Type B pancreatic cell (in vitro differentiated cells): ENCODE data around the gene IBA57. TPM values are rescaled to one million over a fixed set of nuclear protein-coding genes. Genes with fewer than 3 reads are reported as not detected.

Experiments
- DNase-seq: peaks from one replicate; pipeline ENCODE4 v3.0.0; 2021; ENCODE audit warnings: mixed read lengths; ENCODE audit not compliant: unreplicated experiment; ENCODE audit errors: extremely low spot score
- H3K27ac Mint-ChIP-seq: 2 replicates; pipeline ENCODE4 v1.8.0; 2021; ENCODE audit warnings: mild to moderate bottlenecking, mixed read lengths
- H3K27me3 Mint-ChIP-seq: 2 replicates; pipeline ENCODE4 v1.8.0; 2021; ENCODE audit warnings: mixed read lengths
- H3K36me3 Mint-ChIP-seq: 2 replicates; pipeline ENCODE4 v1.8.0; 2021; ENCODE audit warnings: mixed read lengths
- H3K4me1 Mint-ChIP-seq: one replicate; pipeline ENCODE4 v1.8.0; 2021; ENCODE audit warnings: mixed read lengths; ENCODE audit not compliant: unreplicated experiment
- H3K4me3 Mint-ChIP-seq: 2 replicates; pipeline ENCODE4 v1.8.0; 2021; ENCODE audit warnings: mild to moderate bottlenecking, mixed read lengths
- H3K9me3 Mint-ChIP-seq: 2 replicates; pipeline ENCODE4 v1.8.0; 2021; ENCODE audit warnings: mixed read lengths
- CTCF ChIP-seq: fragments of 200-600 bp; sonication (generic); conservative IDR thresholded peaks from 2 replicates; pipeline ENCODE4 v1.5.0; 2021; ENCODE audit warnings: antibody characterized with exemption, mild to moderate bottlenecking
- total RNA-seq: library from RNA; stranded (reverse); gene quantifications from 2 replicates; pipeline ENCODE4 v1.2.1, GENCODE V29; 2021; ENCODE audit warnings: low replicate concordance

IBA57 gene
- total RNA-seq, 1 donor from 2014 or later = 9.5 TPM

- Mint-ChIP-seq H3K4me3 (peak overlapping the region; percentile 97), H3K36me3 (no peaks in the 10 kb centered on the region), H3K4me1 (peaks cover 9% of the 10 kb centered on the region), H3K9me3 (no peaks in the 10 kb centered on the region), H3K27ac (peak overlapping the region; percentile 99), H3K27me3 (no peaks in the 10 kb centered on the region)
- no peak for DNase-seq
- TF ChIP-seq CTCF = no peak
These were observed 838 bp upstream of the IBA57 start for GRCh38 chr1:228164561-228165371.

GRCh38 chr1:228166170-228166936, 749 bp downstream of the IBA57 start:
- Mint-ChIP-seq H3K27me3 (no peaks in the 10 kb centered on the region), H3K4me1 (peaks cover 9% of the 10 kb centered on the region), H3K4me3 (peak overlapping the region; percentile 88), H3K36me3 (no peaks in the 10 kb centered on the region), H3K9me3 (no peaks in the 10 kb centered on the region), H3K27ac (peak overlapping the region; percentile 99)
- DNase-seq = no peak
- TF ChIP-seq CTCF = no peak

- Mint-ChIP-seq H3K9me3 (no peaks in the 10 kb centered on the region), H3K4me1 (peaks cover 9% of the 10 kb centered on the region), H3K27me3 (no peaks in the 10 kb centered on the region), H3K4me3 (no peak overlapping the region), H3K36me3 (no peaks in the 10 kb centered on the region), H3K27ac (peak overlapping the region; percentile 66)
- TF ChIP-seq CTCF = no peak
- DNase-seq = no peak
These were observed 3.1 kb downstream of the IBA57 start for GRCh38 chr1:228168563-228169270.

- Mint-ChIP-seq H3K27me3 (no peaks in the 10 kb centered on the region), H3K36me3 (no peaks in the 10 kb centered on the region), H3K9me3 (no peaks in the 10 kb centered on the region), H3K4me3 (peak overlapping the region; percentile 2), H3K4me1 (peaks cover 9% of the 10 kb centered on the region), H3K27ac (peak overlapping the region; percentile 66)
- no peak for DNase-seq
- no peak for TF ChIP-seq CTCF
These were observed 3.7 kb downstream of the IBA57 start for GRCh38 chr1:228169345-228169744.

GRCh38 chr1:228170666-228171065, 5.1 kb downstream of the IBA57 start:
- H3K27ac Mint-ChIP-seq = no peak overlapping the region
- H3K27me3 Mint-ChIP-seq = no peaks in the 10 kb centered on the region
- no peaks in the 10 kb centered on the region for H3K9me3 Mint-ChIP-seq
- H3K4me1 Mint-ChIP-seq = peaks cover 9% of the 10 kb centered on the region
- H3K36me3 Mint-ChIP-seq = no peaks in the 10 kb centered on the region
- no peak for DNase-seq
- H3K4me3 Mint-ChIP-seq = no peak overlapping the region
- TF ChIP-seq CTCF = no peak
